HG03469 (cell line): ENCODE measurements around the gene PLSCR3.

Experiments used
- ATAC-seq: cut with Tn5 transposase; IDR thresholded peaks from one replicate; pipeline ENCODE4 v1.9.1; 2021; ENCODE audit warnings: mild to moderate bottlenecking, moderate library complexity, moderate number of reproducible peaks; ENCODE audit not compliant: unreplicated experiment

The PLSCR3 gene

GRCh38 chr17:7426896-7427489, 32.7 kb upstream of the PLSCR3 start:
- no peak for ATAC-seq

- ATAC-seq: no peak
Measured at GRCh38 chr17:7426203-7426863, 32.0 kb upstream of the PLSCR3 start.

- no peak for ATAC-seq
Measured at GRCh38 chr17:7425756-7426155, 31.4 kb upstream of the PLSCR3 start.

- ATAC-seq: no peak
Measured at GRCh38 chr17:7425316-7425715, 31.0 kb upstream of the PLSCR3 start, which contains the start of gene SPEM2. TSS of gene SPEM2 (plus strand) at chr17:7425616. CDS start at chr17:7425689, 73 bp downstream.

GRCh38 chr17:7423679-7424078, 29.4 kb upstream of the PLSCR3 start:
- ATAC-seq: no peak

- ATAC-seq: no peak
Measured at GRCh38 chr17:7421186-7421585, 26.9 kb upstream of the PLSCR3 start.

- ATAC-seq: no peak
Measured at GRCh38 chr17:7419819-7420610, 25.7 kb upstream of the PLSCR3 start, which contains the start of gene SPEM1. TSS of gene SPEM1 (plus strand) at chr17:7420324. CDS start at chr17:7420385, 61 bp downstream.

- no peak for ATAC-seq
Measured at GRCh38 chr17:7418472-7419152, 24.3 kb upstream of the PLSCR3 start.

GRCh38 chr17:7417056-7417655, 22.8 kb upstream of the PLSCR3 start:
- ATAC-seq: no peak

GRCh38 chr17:7416323-7416722, 22.0 kb upstream of the PLSCR3 start:
- no peak for ATAC-seq

- ATAC-seq: no peak
Measured at GRCh38 chr17:7415784-7416183, 21.5 kb upstream of the PLSCR3 start.

GRCh38 chr17:7414837-7415236, 20.5 kb upstream of the PLSCR3 start:
- ATAC-seq: no peak

GRCh38 chr17:7413346-7413985, 19.1 kb upstream of the PLSCR3 start:
- ATAC-seq: no peak

GRCh38 chr17:7411427-7411750, 17.1 kb upstream of the PLSCR3 start:
- ATAC-seq: no peak

GRCh38 chr17:7410634-7411426, 16.5 kb upstream of the PLSCR3 start:
- ATAC-seq: no peak

- no peak for ATAC-seq
Measured at GRCh38 chr17:7409716-7410115, 15.4 kb upstream of the PLSCR3 start.

GRCh38 chr17:7408863-7409262, 14.5 kb upstream of the PLSCR3 start:
- no peak for ATAC-seq

- no peak for ATAC-seq
Measured at GRCh38 chr17:7408252-7408727, 14.0 kb upstream of the PLSCR3 start.

- no peak for ATAC-seq
Measured at GRCh38 chr17:7407485-7408251, 13.3 kb upstream of the PLSCR3 start, which contains the start of gene NLGN2. TSS of gene NLGN2 (plus strand) at chr17:7407845. CDS start at chr17:7408256, 411 bp downstream.
